NB4 (cell line): ENCODE measurements around the gene SIGLEC12.

Source experiments
- DNase-seq: peaks from one replicate; pipeline ENCODE4 v3.0.0; 2010; ENCODE audit warnings: low read depth
- H3K4me3 ChIP-seq: one replicate; pipeline ENCODE4 v1.5.1; 2011; ENCODE audit warnings: mild to moderate bottlenecking, low read depth, low read length, moderate library complexity
- MYC ChIP-seq: IDR thresholded peaks from 2 replicates; pipeline ENCODE4 v1.6.1; 2011; ENCODE audit warnings: low read depth, low read length
- POLR2A ChIP-seq: IDR thresholded peaks from 2 replicates; pipeline ENCODE4 v1.6.1; 2011; ENCODE audit warnings: mild to moderate bottlenecking; ENCODE audit not compliant: insufficient read length; ENCODE audit errors: extremely low read depth
- TF ChIP-seq, protein P1 (sequence below): IDR thresholded peaks from 2 replicates; pipeline ENCODE4 v1.6.1; 2011; ENCODE audit warnings: low read depth, low read length
- TF ChIP-seq, protein P2 (sequence below): IDR thresholded peaks from one replicate; pipeline ENCODE4 v1.5.1; 2012; ENCODE audit warnings: low read depth, low read length

Gene SIGLEC12

GRCh38 chr19:51501594-51502263 lies at the start of gene SIGLEC12:
Gene SIGLEC12, minus strand, starts transcription at chr19:51501800. Its CDS starts 67 bp downstream, at chr19:51501733.
- peak; percentile 69 for DNase-seq
- H3K4me3 ChIP-seq: peak within 1 kb of the TSS; percentile 49
- TF ChIP-seq, protein P1, sequence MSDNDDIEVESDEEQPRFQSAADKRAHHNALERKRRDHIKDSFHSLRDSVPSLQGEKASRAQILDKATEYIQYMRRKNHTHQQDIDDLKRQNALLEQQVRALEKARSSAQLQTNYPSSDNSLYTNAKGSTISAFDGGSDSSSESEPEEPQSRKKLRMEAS: peak; percentile 9; the same call in 1 of the 2 replicates
- no peak; the same call in 1 of the 2 replicates for TF ChIP-seq MYC

- no peak overlapping the region for H3K4me3 ChIP-seq
- peak; percentile 9 for DNase-seq
- TF ChIP-seq, protein P1: no peak
- no peak for TF ChIP-seq MYC
- no peak for TF ChIP-seq POLR2A
- TF ChIP-seq, protein P2, sequence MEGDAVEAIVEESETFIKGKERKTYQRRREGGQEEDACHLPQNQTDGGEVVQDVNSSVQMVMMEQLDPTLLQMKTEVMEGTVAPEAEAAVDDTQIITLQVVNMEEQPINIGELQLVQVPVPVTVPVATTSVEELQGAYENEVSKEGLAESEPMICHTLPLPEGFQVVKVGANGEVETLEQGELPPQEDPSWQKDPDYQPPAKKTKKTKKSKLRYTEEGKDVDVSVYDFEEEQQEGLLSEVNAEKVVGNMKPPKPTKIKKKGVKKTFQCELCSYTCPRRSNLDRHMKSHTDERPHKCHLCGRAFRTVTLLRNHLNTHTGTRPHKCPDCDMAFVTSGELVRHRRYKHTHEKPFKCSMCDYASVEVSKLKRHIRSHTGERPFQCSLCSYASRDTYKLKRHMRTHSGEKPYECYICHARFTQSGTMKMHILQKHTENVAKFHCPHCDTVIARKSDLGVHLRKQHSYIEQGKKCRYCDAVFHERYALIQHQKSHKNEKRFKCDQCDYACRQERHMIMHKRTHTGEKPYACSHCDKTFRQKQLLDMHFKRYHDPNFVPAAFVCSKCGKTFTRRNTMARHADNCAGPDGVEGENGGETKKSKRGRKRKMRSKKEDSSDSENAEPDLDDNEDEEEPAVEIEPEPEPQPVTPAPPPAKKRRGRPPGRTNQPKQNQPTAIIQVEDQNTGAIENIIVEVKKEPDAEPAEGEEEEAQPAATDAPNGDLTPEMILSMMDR: no peak
These were observed 49.5 kb upstream of the SIGLEC12 start for GRCh38 chr19:51550848-51551672.

GRCh38 chr19:51549533-51550324 lies 48.1 kb upstream of the SIGLEC12 start:
- no peak for DNase-seq
- TF ChIP-seq MYC (no peak), POLR2A (no peak)
- TF ChIP-seq, protein P2: no peak
- TF ChIP-seq, protein P1: no peak
- no peak overlapping the region for H3K4me3 ChIP-seq

DNA sequence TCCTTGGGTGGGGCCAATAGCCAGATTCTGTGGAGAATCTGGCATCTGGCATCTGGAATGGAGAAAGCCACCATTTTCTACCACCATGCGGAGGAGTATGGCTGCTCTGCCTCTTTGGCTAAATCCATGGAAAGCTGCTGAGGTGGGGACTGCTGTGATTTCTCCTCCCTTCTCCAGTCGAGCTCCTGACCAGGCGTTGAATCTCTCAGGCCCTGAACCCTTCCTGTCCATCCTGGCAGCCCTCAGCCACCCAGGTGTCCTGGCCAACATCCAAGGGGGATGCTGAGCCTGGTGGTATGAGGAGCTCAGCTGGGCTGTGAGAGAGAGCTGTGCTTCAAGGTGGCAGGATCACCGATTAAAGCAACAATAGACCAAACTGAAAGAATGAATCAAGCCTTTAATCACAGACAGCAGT lies 47.3 kb upstream of the SIGLEC12 start:
- no peak for DNase-seq
- no peak overlapping the region for H3K4me3 ChIP-seq
- TF ChIP-seq, protein P2: no peak
- TF ChIP-seq MYC (no peak), POLR2A (no peak)
- TF ChIP-seq, protein P1: no peak

- TF ChIP-seq, protein P1: no peak
- TF ChIP-seq, protein P2: no peak
- TF ChIP-seq MYC: no peak
- no peak for TF ChIP-seq POLR2A
- no peak overlapping the region for H3K4me3 ChIP-seq
- peak; percentile 45 for DNase-seq
These were observed 46.6 kb upstream of the SIGLEC12 start for GRCh38 chr19:51548213-51548651.
